Measurements from ENCODE around the gene KRT8. TPM values are rescaled to one million over a fixed set of nuclear protein-coding genes. Genes with fewer than 3 reads are reported as not detected.
A peak's percentile ranks its signal among the peaks of the same experiment; 100 is the strongest.
"Not testable (repeated sequence)": the region's sequence is repeated elsewhere in the genome, so short reads cannot be mapped to it uniquely, and the experiment has no call there.

KRT8 gene
- polyA plus RNA-seq (2013, experiment 1 of 2), result 300 TPM
- 301 TPM for polyA plus RNA-seq (2013, experiment 2 of 2)

DNA sequence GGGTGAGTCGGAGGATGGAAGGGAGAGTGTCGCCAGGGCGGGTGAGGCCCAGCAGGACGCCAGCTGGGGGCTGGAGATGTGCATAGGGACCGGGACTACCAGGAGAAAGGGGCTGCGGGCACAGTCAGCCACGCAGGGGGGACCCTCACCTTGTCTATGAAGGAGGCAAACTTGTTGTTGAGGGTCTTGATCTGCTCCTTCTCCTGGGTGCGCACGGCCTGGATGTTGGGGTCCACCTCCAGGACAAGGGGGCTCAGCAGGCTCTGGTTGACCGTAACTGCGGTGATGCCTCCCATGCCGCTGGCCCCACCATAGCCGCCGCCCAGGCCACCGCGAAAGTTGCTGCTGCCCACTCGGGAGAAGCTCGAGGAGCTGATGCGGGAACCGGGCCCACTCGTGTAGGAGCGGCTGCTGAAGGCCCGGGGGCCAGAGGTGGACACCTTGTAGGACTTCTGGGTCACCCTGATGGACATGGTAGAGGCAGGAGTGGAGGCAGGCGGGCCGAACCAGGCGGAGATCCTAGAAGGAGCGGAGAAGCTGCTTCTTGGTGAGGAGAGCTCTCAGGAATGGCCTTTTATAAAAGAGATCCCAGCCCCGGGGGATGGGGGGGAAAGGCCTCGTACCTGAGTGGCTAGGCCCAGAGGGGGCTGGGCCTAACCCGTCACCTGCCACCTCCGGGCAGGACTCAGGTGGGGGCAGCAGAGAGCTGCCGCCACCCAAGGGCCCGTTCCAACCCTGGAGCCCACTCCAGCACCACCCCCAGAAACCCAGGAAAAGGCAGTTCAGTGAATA, at the start of gene KRT8:
Gene KRT8, minus strand, starts transcription at position 568 of the 792 bp plus-strand sequence. Its CDS starts 95 bp downstream, at position 473.
- Histone ChIP-seq H3K36me3 (ENCODE audit: insufficient read depth, low read length) (peaks cover 25% of the 10 kb centered on the region), H3K27ac (ENCODE audit: low read depth, low read length) (peak within 1 kb of the TSS; percentile 53), H3K9ac (ENCODE audit: low read depth, low read length) (peak within 1 kb of the TSS; percentile 83), H3K4me3 (ENCODE audit: low read length) (peak within 1 kb of the TSS; percentile 77), H3K4me1 (ENCODE audit: insufficient read depth, low read length) (peaks cover 39% of the 10 kb centered on the region)
- WGBS, result under 1% methylated on average over 33 of the region's 33 CpGs
- not testable (repeated sequence) for H3K9me3 ChIP-seq (ENCODE audit: insufficient read depth, low read depth, low read length); H3K27me3 ChIP-seq (ENCODE audit: insufficient read depth, low read length)

DNA sequence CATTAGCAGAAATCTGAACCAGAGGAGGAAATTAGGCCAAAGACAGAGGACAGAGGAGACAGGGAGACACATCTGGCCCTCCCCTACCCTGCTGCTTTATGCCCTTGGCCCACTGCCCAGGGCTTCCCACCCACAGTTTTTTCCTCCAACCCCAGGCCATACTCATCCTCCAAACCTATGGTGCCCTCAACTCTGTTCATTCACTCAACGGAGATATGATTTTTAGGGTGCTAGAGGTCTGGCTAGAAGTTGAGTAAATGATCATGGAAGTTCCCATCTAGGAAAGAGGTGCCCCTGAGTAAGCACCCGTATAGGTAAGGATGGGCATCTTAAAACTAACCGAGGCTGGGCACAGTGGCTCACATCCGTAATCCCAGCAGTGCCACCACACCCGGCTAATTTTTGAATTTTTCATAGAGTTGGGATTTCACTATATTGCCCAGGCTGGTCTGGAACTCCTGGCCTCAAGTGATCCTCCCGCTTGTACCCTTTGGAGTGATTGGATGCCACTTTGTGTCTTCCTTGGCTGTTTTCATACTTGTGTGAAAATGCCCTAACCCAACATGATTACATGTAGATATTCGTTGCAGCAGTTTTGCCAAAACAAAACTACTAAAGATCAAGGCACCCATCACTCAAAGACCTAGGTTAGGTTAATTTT, 48.4 kb upstream of the KRT8 start:
- Histone ChIP-seq H3K27ac (ENCODE audit: low read depth, low read length) (no peak overlapping the region; the same call in 1 of the 2 replicates), H3K9me3 (ENCODE audit: insufficient read depth, low read depth, low read length) (no peaks in the 10 kb centered on the region), H3K9ac (ENCODE audit: low read depth, low read length) (no peak overlapping the region)

DNA sequence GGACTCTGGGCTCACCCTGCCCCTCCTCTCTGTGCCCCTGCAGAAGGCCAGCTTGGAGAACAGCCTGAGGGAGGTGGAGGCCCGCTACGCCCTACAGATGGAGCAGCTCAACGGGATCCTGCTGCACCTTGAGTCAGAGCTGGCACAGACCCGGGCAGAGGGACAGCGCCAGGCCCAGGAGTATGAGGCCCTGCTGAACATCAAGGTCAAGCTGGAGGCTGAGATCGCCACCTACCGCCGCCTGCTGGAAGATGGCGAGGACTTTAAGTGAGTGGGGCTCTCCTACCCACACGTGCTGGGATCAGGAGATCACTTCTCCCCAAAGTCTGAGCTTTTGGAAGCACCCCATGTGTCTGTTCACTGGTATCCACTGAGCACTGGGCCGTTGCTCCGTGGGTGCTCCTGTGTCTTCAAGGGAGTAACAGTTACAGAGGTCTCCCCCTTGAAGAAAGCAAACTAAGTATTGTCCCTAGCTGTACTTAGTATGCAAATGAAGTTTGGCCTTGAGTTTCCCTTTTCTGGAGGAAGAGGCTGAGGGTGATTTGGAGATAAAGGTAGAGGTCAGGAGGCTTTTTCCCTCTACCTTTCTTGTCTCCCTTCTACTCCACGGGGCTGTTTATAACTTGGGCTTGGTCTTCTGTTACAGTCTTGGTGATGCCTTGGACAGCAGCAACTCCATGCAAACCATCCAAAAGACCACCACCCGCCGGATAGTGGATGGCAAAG, 47.4 kb upstream of the KRT8 start:
- Histone ChIP-seq H3K36me3 (ENCODE audit: insufficient read depth, low read length) (peaks cover 37% of the 10 kb centered on the region), H3K27me3 (ENCODE audit: insufficient read depth, low read length) (no peaks in the 10 kb centered on the region), H3K9me3 (ENCODE audit: insufficient read depth, low read depth, low read length) (no peaks in the 10 kb centered on the region), H3K4me3 (ENCODE audit: low read length) (peak overlapping the region; percentile 82; the same call in 1 of the 2 replicates), H3K4me1 (ENCODE audit: insufficient read depth, low read length) (peaks cover 17% of the 10 kb centered on the region), H3K27ac (ENCODE audit: low read depth, low read length) (no peak overlapping the region), H3K9ac (ENCODE audit: low read depth, low read length) (no peak overlapping the region)
- 88% methylated on average over 14 of the region's 15 CpGs for WGBS

More for the DNA sequence above, 48.4 kb upstream of the KRT8 start:
- no peak overlapping the region for H3K4me3 ChIP-seq (ENCODE audit: low read length)
- WGBS, result 91% methylated on average over 7 of the region's 7 CpGs
- H3K4me1 ChIP-seq (ENCODE audit: insufficient read depth, low read length), result peaks cover 8% of the 10 kb centered on the region; the same call in 1 of the 2 replicates
- no peaks in the 10 kb centered on the region for H3K27me3 ChIP-seq (ENCODE audit: insufficient read depth, low read length)
- peaks cover 37% of the 10 kb centered on the region for H3K36me3 ChIP-seq (ENCODE audit: insufficient read depth, low read length)

DNA sequence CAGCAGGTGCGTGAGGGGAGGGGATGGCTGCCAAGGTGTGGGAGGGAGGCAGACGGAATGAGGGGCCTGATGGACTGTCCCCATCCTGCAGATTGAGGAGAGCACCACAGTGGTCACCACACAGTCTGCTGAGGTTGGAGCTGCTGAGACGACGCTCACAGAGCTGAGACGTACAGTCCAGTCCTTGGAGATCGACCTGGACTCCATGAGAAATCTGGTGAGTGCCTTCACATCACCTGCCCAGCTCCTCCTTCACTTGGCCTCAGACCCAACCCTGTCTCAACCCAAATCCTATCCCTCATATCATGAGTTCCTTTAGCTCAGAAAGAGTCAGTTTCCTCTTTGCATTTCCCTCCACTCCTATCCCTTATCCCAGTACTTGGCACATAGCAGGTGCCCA, 46.8 kb upstream of the KRT8 start:
- 92% methylated on average over 6 of the region's 6 CpGs for WGBS
- peaks cover 37% of the 10 kb centered on the region for H3K36me3 ChIP-seq (ENCODE audit: insufficient read depth, low read length)
- H3K27ac ChIP-seq (ENCODE audit: low read depth, low read length), result no peak overlapping the region
- H3K27me3 ChIP-seq (ENCODE audit: insufficient read depth, low read length), result no peaks in the 10 kb centered on the region
- H3K9me3 ChIP-seq (ENCODE audit: insufficient read depth, low read depth, low read length), result no peaks in the 10 kb centered on the region
- no peak overlapping the region for H3K9ac ChIP-seq (ENCODE audit: low read depth, low read length)
- H3K4me3 ChIP-seq (ENCODE audit: low read length), result peak overlapping the region; percentile 82; the same call in 1 of the 2 replicates
- H3K4me1 ChIP-seq (ENCODE audit: insufficient read depth, low read length), result peaks cover 23% of the 10 kb centered on the region

DNA sequence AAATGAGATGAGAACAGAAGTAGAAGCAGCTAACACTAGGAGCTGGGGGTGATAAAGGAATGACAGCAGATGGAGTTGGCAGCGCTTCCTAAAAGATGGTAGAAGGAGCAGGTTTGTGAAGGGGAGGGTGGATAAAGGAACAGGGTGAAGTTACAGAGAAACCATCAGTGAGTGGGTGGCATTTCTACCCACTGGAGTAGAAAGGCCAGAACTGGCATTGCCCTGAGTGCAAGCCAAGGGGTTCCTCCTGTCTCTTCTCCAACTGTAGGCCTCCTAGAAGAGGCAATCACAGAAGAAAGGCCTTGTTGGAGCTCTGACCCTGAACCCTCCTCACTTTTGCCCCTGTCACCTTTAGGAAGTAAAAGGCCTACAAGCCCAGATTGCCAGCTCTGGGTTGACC, 46.2 kb upstream of the KRT8 start:
- Histone ChIP-seq H3K9ac (ENCODE audit: low read depth, low read length) (no peak overlapping the region; the same call in 1 of the 2 replicates), H3K36me3 (ENCODE audit: insufficient read depth, low read length) (peaks cover 37% of the 10 kb centered on the region), H3K27me3 (ENCODE audit: insufficient read depth, low read length) (no peaks in the 10 kb centered on the region), H3K4me1 (ENCODE audit: insufficient read depth, low read length) (peaks cover 28% of the 10 kb centered on the region), H3K4me3 (ENCODE audit: low read length) (peak overlapping the region; percentile 82), H3K27ac (ENCODE audit: low read depth, low read length) (no peak overlapping the region), H3K9me3 (ENCODE audit: insufficient read depth, low read depth, low read length) (no peaks in the 10 kb centered on the region)
- 97% methylated on average over 1 of the region's 1 CpG for WGBS

DNA sequence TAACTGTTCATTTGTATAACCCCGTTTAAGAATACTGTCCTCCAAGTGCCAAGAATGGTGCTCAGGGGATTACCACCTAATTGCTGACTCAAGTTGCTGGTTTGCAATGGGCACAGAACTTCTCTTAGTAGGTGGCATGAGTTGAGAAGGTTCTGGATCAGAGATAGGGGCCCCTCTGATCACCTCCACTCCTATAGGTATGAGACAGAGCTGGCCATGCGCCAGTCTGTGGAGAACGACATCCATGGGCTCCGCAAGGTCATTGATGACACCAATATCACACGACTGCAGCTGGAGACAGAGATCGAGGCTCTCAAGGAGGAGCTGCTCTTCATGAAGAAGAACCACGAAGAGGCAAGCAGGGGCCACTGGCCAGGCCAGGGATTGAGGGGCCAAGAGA, 45.7 kb upstream of the KRT8 start:
- Histone ChIP-seq H3K27ac (ENCODE audit: low read depth, low read length) (no peak overlapping the region), H3K4me1 (ENCODE audit: insufficient read depth, low read length) (peaks cover 33% of the 10 kb centered on the region), H3K9ac (ENCODE audit: low read depth, low read length) (peak overlapping the region; percentile 82; the same call in 1 of the 2 replicates), H3K4me3 (ENCODE audit: low read length) (peak overlapping the region; percentile 82), H3K36me3 (ENCODE audit: insufficient read depth, low read length) (peaks cover 37% of the 10 kb centered on the region), H3K9me3 (ENCODE audit: insufficient read depth, low read depth, low read length) (no peaks in the 10 kb centered on the region), H3K27me3 (ENCODE audit: insufficient read depth, low read length) (no peaks in the 10 kb centered on the region)
- 88% methylated on average over 7 of the region's 7 CpGs for WGBS

DNA sequence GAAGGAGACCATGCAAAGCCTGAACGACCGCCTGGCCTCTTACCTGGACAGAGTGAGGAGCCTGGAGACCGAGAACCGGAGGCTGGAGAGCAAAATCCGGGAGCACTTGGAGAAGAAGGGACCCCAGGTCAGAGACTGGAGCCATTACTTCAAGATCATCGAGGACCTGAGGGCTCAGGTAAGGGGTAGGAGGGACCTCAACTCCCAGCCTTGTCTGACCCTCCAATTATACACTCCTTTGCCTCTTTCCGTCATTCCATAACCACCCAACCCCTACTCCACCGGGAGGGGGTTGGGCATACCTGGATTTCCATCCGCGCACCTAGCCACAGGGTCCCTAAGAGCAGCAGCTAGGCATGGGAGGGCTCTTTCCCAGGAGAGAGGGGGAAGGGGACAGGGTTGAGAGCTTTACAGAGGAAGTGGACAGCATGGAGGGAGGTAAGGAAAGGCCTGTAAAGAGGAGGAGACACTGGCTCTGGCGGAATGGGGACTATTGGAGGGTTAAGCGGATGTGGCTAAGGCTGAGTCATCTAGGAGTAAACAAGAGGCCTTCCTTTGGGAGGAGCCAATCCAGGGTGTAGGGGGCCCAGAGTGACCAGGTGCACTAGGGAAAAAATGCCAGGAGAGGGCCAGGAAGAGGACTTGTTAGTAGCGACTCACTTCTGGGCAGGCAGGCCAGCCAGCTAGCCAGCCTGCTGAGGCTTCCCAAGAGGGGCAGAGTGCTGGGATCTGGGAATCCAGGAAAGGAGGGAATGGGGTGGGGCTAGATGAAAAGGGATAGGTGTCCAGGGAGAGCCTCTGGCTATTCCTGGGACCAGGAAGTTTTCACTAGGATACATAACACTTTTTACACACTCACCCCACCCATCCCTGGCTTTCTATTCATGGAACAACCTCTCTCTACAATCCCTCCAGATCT, 44.8 kb upstream of the KRT8 start:
- Histone ChIP-seq H3K36me3 (ENCODE audit: insufficient read depth, low read length) (peaks cover 37% of the 10 kb centered on the region), H3K4me1 (ENCODE audit: insufficient read depth, low read length) (peaks cover 41% of the 10 kb centered on the region), H3K9me3 (ENCODE audit: insufficient read depth, low read depth, low read length) (no peaks in the 10 kb centered on the region), H3K4me3 (ENCODE audit: low read length) (peak overlapping the region; percentile 82), H3K9ac (ENCODE audit: low read depth, low read length) (peak overlapping the region; percentile 82), H3K27ac (ENCODE audit: low read depth, low read length) (peak overlapping the region; percentile 84), H3K27me3 (ENCODE audit: insufficient read depth, low read length) (no peaks in the 10 kb centered on the region)
- WGBS, result 5% methylated on average over 13 of the region's 13 CpGs

DNA sequence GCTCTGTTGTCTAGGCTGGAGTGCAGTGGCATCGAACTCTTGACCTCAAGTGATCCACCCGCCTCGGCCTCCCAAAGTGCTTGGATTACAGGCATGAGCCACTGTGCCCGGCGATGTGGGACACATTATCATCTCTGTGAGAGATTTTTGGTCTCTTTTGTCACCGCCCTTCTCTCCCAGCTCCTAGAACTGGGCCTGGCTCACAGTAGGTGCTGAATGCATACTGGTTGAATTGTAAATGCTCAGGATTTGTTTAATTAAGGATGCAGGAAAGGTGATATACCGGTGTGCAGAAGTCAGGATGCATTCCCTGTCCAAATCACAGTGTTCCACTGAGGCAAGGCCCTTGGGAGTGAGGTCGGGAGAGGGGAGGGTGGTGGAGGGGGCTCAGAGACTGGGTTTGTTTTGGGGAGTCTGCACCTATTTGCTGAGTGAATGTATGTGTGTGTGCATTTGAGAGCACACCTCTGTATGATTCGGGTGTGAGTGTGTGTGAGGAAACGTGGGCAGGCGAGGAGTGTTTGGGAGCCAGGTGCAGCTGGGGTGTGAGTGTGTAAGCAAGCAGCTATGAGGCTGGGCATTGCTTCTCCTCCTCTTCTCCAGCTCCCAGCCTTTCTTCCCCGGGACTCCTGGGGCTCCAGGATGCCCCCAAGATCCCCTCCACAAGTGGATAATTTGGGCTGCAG, 43.0 kb upstream of the KRT8 start:
- H3K27ac ChIP-seq (ENCODE audit: low read depth, low read length), result peak overlapping the region; percentile 84
- H3K4me3 ChIP-seq (ENCODE audit: low read length), result peak overlapping the region; percentile 82
- H3K27me3 ChIP-seq (ENCODE audit: insufficient read depth, low read length), result no peaks in the 10 kb centered on the region
- no peaks in the 10 kb centered on the region for H3K9me3 ChIP-seq (ENCODE audit: insufficient read depth, low read depth, low read length)
- peak overlapping the region; percentile 68 for H3K9ac ChIP-seq (ENCODE audit: low read depth, low read length)
- 25% methylated on average over 12 of the region's 12 CpGs for WGBS
- H3K36me3 ChIP-seq (ENCODE audit: insufficient read depth, low read length), result peaks cover 31% of the 10 kb centered on the region
- peaks cover 48% of the 10 kb centered on the region for H3K4me1 ChIP-seq (ENCODE audit: insufficient read depth, low read length)

DNA sequence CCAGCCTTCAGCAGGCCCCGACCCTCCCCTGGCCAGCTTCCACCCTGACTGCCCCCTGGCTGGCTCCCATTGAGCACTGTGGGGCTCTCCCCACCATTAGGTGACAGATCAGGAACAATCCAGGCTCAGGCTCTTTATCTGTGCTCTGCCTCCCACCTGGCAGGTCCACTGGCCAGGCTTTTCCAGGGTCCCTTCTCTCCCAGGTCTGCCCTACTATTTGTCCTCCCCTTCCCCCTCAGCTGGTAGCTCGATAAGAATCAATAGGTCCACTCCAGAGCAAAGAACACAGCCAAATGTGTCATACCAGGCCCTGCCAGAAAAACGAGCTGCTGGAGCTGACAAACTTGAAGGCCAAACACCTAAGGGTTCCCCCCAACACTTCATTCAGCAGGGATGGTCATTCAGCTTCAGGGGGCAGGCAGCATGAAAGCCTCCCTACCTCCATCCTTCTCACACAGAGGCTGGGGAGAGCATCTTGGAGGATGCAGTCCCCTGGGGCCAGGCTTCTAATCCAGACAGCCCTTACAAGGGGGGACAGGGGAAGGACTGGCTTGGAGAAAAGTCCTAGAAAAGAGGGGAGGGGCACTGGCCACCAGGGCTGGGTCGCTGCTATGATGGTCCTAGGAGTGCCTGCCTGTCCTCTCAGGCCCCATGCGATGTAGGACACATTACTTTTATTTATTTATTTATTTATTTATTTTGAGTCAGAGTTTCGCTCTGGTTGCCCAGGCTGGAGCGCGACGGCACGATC, 42.1 kb upstream of the KRT8 start:
- Histone ChIP-seq H3K27me3 (ENCODE audit: insufficient read depth, low read length) (no peaks in the 10 kb centered on the region), H3K9ac (ENCODE audit: low read depth, low read length) (0 out of 2 replicates have a peak overlapping the region, but pooled peaks have one; percentile 6), H3K36me3 (ENCODE audit: insufficient read depth, low read length) (peaks cover 22% of the 10 kb centered on the region), H3K27ac (ENCODE audit: low read depth, low read length) (peak overlapping the region; percentile 95), H3K4me1 (ENCODE audit: insufficient read depth, low read length) (peaks cover 52% of the 10 kb centered on the region), H3K4me3 (ENCODE audit: low read length) (0 out of 2 replicates have a peak overlapping the region, but pooled peaks have one; percentile 1), H3K9me3 (ENCODE audit: insufficient read depth, low read depth, low read length) (no peaks in the 10 kb centered on the region)
- WGBS, result 51% methylated on average over 9 of the region's 10 CpGs

Measured in HUES64 (cell line).